Activated CD8-positive, alpha-beta T cell treated with anti-CD3 and anti-CD28 coated beads for 36 hours (primary cell): ENCODE data around the gene STK11. TPM values are rescaled to one million over a fixed set of nuclear protein-coding genes. Genes with fewer than 3 reads are reported as not detected.

Source experiments
- ATAC-seq: fragments of 200-7000 bp; cut with Tn5 transposase; one replicate; pipeline ENCODE4 v1.10.0; 2021; ENCODE audit warnings: mild to moderate bottlenecking, moderate library complexity
- CTCF ChIA-PET: fragments of 350-600 bp; sonication (Branson Sonifier 250); formaldehyde crosslinking; loops from one replicate; lab custom pipeline; 2021; ENCODE audit warnings: antibody characterized with exemption; lab: Charles Lee
- POLR2A ChIA-PET: fragments of 350-600 bp; sonication (Branson Sonifier 250); formaldehyde crosslinking; loops from one replicate; lab custom pipeline; 2021; ENCODE audit warnings: antibody characterized with exemption; lab: Charles Lee
- DNase-seq: peaks from one replicate; pipeline ENCODE4 v3.0.0-alpha.2; 2020
- H3K27ac Mint-ChIP-seq: one replicate; pipeline ENCODE4 v1.8.0; 2021; ENCODE audit warnings: mild to moderate bottlenecking, mixed read lengths
- H3K27me3 Mint-ChIP-seq: one replicate; pipeline ENCODE4 v1.8.0; 2021; ENCODE audit warnings: mixed read lengths
- H3K36me3 Mint-ChIP-seq: one replicate; pipeline ENCODE4 v1.8.0; 2021; ENCODE audit warnings: low read depth, mixed read lengths
- H3K4me1 Mint-ChIP-seq: one replicate; pipeline ENCODE4 v1.8.0; 2021; ENCODE audit warnings: low read depth, mixed read lengths
- H3K4me3 Mint-ChIP-seq: one replicate; pipeline ENCODE4 v1.8.0; 2021; ENCODE audit warnings: mild to moderate bottlenecking, moderate library complexity, mixed read lengths
- H3K9me3 Mint-ChIP-seq: one replicate; pipeline ENCODE4 v1.8.0; 2021; ENCODE audit warnings: mixed read lengths
- intact Hi-C: fragments of 100-400 bp; cut with micrococcal nuclease; formaldehyde crosslinking; loops from one replicate; pipeline ENCODE4 v1.10.0; 2022
- total RNA-seq, 2 experiments: library from RNA; stranded (reverse); gene quantifications; one replicate each; pipeline ENCODE4 v1.2.3, GENCODE V29; 2021
- TF ChIP-seq, protein P1 (sequence below): fragments of 200-600 bp; IDR thresholded peaks from one replicate; pipeline ENCODE4 v1.8.0; 2022; ENCODE audit warnings: antibody characterized with exemption, mild to moderate bottlenecking

Gene STK11
- total RNA-seq, 2 experiments from 2014 or later: 55.1 to 58.0 TPM

GRCh38 chr19:1275976-1276627 lies 70.5 kb downstream of the STK11 start:
- Mint-ChIP-seq H3K27me3 (no peaks in the 10 kb centered on the region), H3K27ac (peak overlapping the region; percentile 98), H3K4me1 (peaks cover 44% of the 10 kb centered on the region), H3K9me3 (no peaks in the 10 kb centered on the region), H3K36me3 (peaks cover 63% of the 10 kb centered on the region), H3K4me3 (peak overlapping the region; percentile 88)
- DNase-seq: no peak
- intact Hi-C loops: loop anchor here (10.0 kb wide), 1 partner anchor 89 kb away; no protein-coding TSS in a partner anchor
- CTCF ChIA-PET: interaction anchor here (5.6 kb wide), 1 partner anchor 32 kb away, joined by 65 read pairs; no protein-coding TSS in a partner anchor
- POLR2A ChIA-PET: interaction anchor here (1.0 to 1.2 kb wide), 2 partner anchors 9 to 73 kb away, joined by 3 to 4 read pairs; no protein-coding TSS in a partner anchor
- no peak for ATAC-seq
- TF ChIP-seq, protein P1, sequence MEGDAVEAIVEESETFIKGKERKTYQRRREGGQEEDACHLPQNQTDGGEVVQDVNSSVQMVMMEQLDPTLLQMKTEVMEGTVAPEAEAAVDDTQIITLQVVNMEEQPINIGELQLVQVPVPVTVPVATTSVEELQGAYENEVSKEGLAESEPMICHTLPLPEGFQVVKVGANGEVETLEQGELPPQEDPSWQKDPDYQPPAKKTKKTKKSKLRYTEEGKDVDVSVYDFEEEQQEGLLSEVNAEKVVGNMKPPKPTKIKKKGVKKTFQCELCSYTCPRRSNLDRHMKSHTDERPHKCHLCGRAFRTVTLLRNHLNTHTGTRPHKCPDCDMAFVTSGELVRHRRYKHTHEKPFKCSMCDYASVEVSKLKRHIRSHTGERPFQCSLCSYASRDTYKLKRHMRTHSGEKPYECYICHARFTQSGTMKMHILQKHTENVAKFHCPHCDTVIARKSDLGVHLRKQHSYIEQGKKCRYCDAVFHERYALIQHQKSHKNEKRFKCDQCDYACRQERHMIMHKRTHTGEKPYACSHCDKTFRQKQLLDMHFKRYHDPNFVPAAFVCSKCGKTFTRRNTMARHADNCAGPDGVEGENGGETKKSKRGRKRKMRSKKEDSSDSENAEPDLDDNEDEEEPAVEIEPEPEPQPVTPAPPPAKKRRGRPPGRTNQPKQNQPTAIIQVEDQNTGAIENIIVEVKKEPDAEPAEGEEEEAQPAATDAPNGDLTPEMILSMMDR: no peak

GRCh38 chr19:1276628-1277022 lies 71.0 kb downstream of the STK11 start:
- Mint-ChIP-seq H3K4me1 (peaks cover 39% of the 10 kb centered on the region), H3K27ac (peak overlapping the region; percentile 98), H3K36me3 (peaks cover 58% of the 10 kb centered on the region), H3K4me3 (peak overlapping the region; percentile 88), H3K9me3 (no peaks in the 10 kb centered on the region), H3K27me3 (no peaks in the 10 kb centered on the region)
- intact Hi-C loops: loop anchor here (10.0 kb wide), 1 partner anchor 88 kb away; no protein-coding TSS in a partner anchor
- peak; percentile 63 for DNase-seq
- ChIA-PET CTCF (interaction anchor here (1.2 to 5.6 kb wide), 2 partner anchors 32 to 87 kb away, joined by 3 to 65 read pairs; no protein-coding TSS in a partner anchor), POLR2A (interaction anchor here (1.2 kb wide), 1 partner anchor 33 kb away, joined by 5 read pairs; no protein-coding TSS in a partner anchor)
- no peak for ATAC-seq
- TF ChIP-seq, protein P1: no peak

DNA sequence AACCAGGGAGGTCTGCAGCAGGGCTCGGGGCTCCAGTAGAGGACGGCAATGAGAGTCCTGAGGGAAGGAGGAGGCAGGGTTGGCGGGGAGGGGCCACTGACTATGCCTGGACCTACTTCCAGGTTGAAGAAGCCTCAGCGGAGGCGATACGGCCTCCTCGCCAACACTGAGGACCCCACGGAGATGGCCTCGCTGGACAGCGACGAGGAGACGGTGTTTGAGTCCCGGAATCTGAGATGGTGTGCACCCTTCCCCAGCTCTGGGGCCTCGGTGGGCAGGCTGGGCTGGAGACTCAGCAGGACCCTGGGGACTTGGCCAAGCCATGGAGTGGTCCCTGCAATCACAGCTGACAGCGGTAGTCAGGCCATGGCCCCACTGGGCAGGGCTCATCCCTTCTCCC lies 71.5 kb downstream of the STK11 start:
- no peak for DNase-seq
- ChIA-PET CTCF (interaction anchor here (1.2 to 4.3 kb wide), 2 partner anchors 32 to 87 kb away, joined by 3 to 26 read pairs; no protein-coding TSS in a partner anchor), POLR2A (interaction anchor here (1.2 kb wide), 1 partner anchor 33 kb away, joined by 5 read pairs; no protein-coding TSS in a partner anchor)
- Mint-ChIP-seq H3K9me3 (no peaks in the 10 kb centered on the region), H3K4me3 (peak overlapping the region; percentile 88), H3K27ac (peak overlapping the region; percentile 98), H3K36me3 (peaks cover 54% of the 10 kb centered on the region), H3K4me1 (peaks cover 34% of the 10 kb centered on the region), H3K27me3 (no peaks in the 10 kb centered on the region)
- intact Hi-C loops: loop anchor here (10.0 kb wide), 1 partner anchor 88 kb away; no protein-coding TSS in a partner anchor
- TF ChIP-seq, protein P1: no peak
- no peak for ATAC-seq

Other genes starting within 250 kb of the STK11 start
- 10 to 100 TPM; 75.3 to 78.1 TPM for gene WDR18, start 221.4 kb upstream of the STK11 start, total RNA-seq
- gene GRIN3B, start 205.4 kb upstream of the STK11 start, total RNA-seq: under 1 TPM in 1 of 2 experiments, not detected in 1; 0.07 TPM
- 100 to 1,000 TPM; 115 to 117 TPM for gene TMEM259, start 184.7 kb upstream of the STK11 start, total RNA-seq
- gene RNU6-2, start 184.3 kb upstream of the STK11 start, total RNA-seq: not detected
- 10 to 100 TPM; 97.4 to 98.3 TPM for gene CNN2, start 179.2 kb upstream of the STK11 start, total RNA-seq
- gene ABCA7, start 165.7 kb upstream of the STK11 start, total RNA-seq: 10 to 100 TPM; 14.0 to 14.6 TPM
- gene ARHGAP45, start 138.6 kb upstream of the STK11 start, total RNA-seq: 100 to 1,000 TPM; 136 to 150 TPM
- gene POLR2E, start 110.4 kb upstream of the STK11 start, total RNA-seq: 100 to 1,000 TPM; 271 to 282 TPM
- gene GPX4, start 101.8 kb upstream of the STK11 start, total RNA-seq: 100 to 1,000 TPM; 224 to 232 TPM
- 10 to 100 TPM; 41.7 to 42.0 TPM for gene SBNO2, start 31.5 kb upstream of the STK11 start, total RNA-seq
- gene CBARP, start 32.2 kb downstream of the STK11 start, total RNA-seq: under 1 TPM; 0.49 to 0.86 TPM
- gene ATP5F1D, start 36.0 kb downstream of the STK11 start, total RNA-seq: 100 to 1,000 TPM; 186 to 199 TPM
- 10 to 100 TPM; 41.1 to 43.9 TPM for gene MIDN, start 42.8 kb downstream of the STK11 start, total RNA-seq
- 100 to 1,000 TPM; 161 to 180 TPM for gene CIRBP, start 63.6 kb downstream of the STK11 start, total RNA-seq
- gene FAM174C, start 69.8 kb downstream of the STK11 start, total RNA-seq: 10 to 100 TPM; 77.0 to 88.0 TPM
- not detected for gene EFNA2, start 80.1 kb downstream of the STK11 start, total RNA-seq
- 100 to 1,000 TPM; 113 to 120 TPM for gene NDUFS7, start 178.1 kb downstream of the STK11 start, total RNA-seq
- 10 to 100 TPM; 27.8 to 29.5 TPM for gene GAMT, start 195.8 kb downstream of the STK11 start, total RNA-seq
- gene DAZAP1, start 201.8 kb downstream of the STK11 start, total RNA-seq: 100 to 1,000 TPM; 263 to 283 TPM
- 1,000 to 10,000 TPM; 1,854 to 1,879 TPM for gene RPS15, start 232.6 kb downstream of the STK11 start, total RNA-seq
- under 1 TPM; 0.07 to 0.29 TPM for gene APC2, start 244.3 kb downstream of the STK11 start, total RNA-seq